ENCODE results near the gene ZNF407. TPM values are rescaled to one million over a fixed set of nuclear protein-coding genes. Genes with fewer than 3 reads are reported as not detected.

The ZNF407 gene
- total RNA-seq, 1 donor from 2014 or later: 27.2 TPM

GRCh38 chr18:74579496-74580065 lies 18.1 kb upstream of the ZNF407 start:
- no peak for DNase-seq (ENCODE audit: low spot score)

GRCh38 chr18:74582642-74583041 lies 15.0 kb upstream of the ZNF407 start:
- no peak for DNase-seq (ENCODE audit: low spot score)

GRCh38 chr18:74587441-74587840 lies 10.2 kb upstream of the ZNF407 start:
- DNase-seq (ENCODE audit: low spot score): no peak

- DNase-seq (ENCODE audit: low spot score): no peak
Measured at GRCh38 chr18:74589021-74589420, 8.6 kb upstream of the ZNF407 start.

- no peak for DNase-seq (ENCODE audit: low spot score)
Measured at GRCh38 chr18:74589811-74590210, 7.9 kb upstream of the ZNF407 start.

- no peak for DNase-seq (ENCODE audit: low spot score)
Measured at GRCh38 chr18:74590671-74591070, 7.0 kb upstream of the ZNF407 start.

- no peak for DNase-seq (ENCODE audit: low spot score)
Measured at GRCh38 chr18:74595431-74595830, 2.2 kb upstream of the ZNF407 start.

GRCh38 chr18:74597034-74597661 lies 522 bp upstream of the ZNF407 start:
- DNase-seq (ENCODE audit: low spot score): peak; percentile 67

GRCh38 chr18:74598350-74599001 lies 806 bp downstream of the ZNF407 start:
- DNase-seq (ENCODE audit: low spot score): peak; percentile 52

GRCh38 chr18:74604361-74604760 lies 6.7 kb downstream of the ZNF407 start:
- DNase-seq (ENCODE audit: low spot score): no peak

GRCh38 chr18:74604774-74605173 lies 7.1 kb downstream of the ZNF407 start:
- no peak for DNase-seq (ENCODE audit: low spot score)

GRCh38 chr18:74608681-74609080 lies 11.0 kb downstream of the ZNF407 start:
- no peak for DNase-seq (ENCODE audit: low spot score)

- DNase-seq (ENCODE audit: low spot score): no peak
Measured at GRCh38 chr18:74609535-74609934, 11.9 kb downstream of the ZNF407 start.

- no peak for DNase-seq (ENCODE audit: low spot score)
Measured at GRCh38 chr18:74610051-74610615, 12.5 kb downstream of the ZNF407 start.

- DNase-seq (ENCODE audit: low spot score): no peak
Measured at GRCh38 chr18:74610860-74611259, 13.2 kb downstream of the ZNF407 start.

- no peak for DNase-seq (ENCODE audit: low spot score)
Measured at GRCh38 chr18:74611765-74612164, 14.1 kb downstream of the ZNF407 start.

- DNase-seq (ENCODE audit: low spot score): no peak
Measured at GRCh38 chr18:74613381-74613780, 15.7 kb downstream of the ZNF407 start.

- DNase-seq (ENCODE audit: low spot score): no peak
Measured at GRCh38 chr18:74616494-74616893, 18.8 kb downstream of the ZNF407 start.

GRCh38 chr18:74617486-74617885 lies 19.8 kb downstream of the ZNF407 start:
- no peak for DNase-seq (ENCODE audit: low spot score)

- no peak for DNase-seq (ENCODE audit: low spot score)
Measured at GRCh38 chr18:74622072-74622471, 24.4 kb downstream of the ZNF407 start.

- no peak for DNase-seq (ENCODE audit: low spot score)
Measured at GRCh38 chr18:74623047-74623816, 25.6 kb downstream of the ZNF407 start.

GRCh38 chr18:74624466-74624865 lies 26.8 kb downstream of the ZNF407 start:
- DNase-seq (ENCODE audit: low spot score): no peak
